GM12878 (cell line): ENCODE results near the gene PTGES3L. TPM values are rescaled to one million over a fixed set of nuclear protein-coding genes. Genes with fewer than 3 reads are reported as not detected.

Experiments
- ATAC-seq: fragments of 200-7000 bp; cut with Tn5 transposase; 3 replicates; pipeline ENCODE4 v1.9.1; 2020; ENCODE audit warnings: mild to moderate bottlenecking, moderate library complexity
- BruUV-seq: library from RNA; stranded (reverse); fragments of 400-500 nt; replicated peaks from 2 replicates; lab custom pipeline; 2021; lab: Mats Ljungman, UMichigan
- CTCF ChIA-PET: fragments of 300-600 bp; sonication (Branson Sonifier 250); formaldehyde crosslinking; extraction: SDS; loops from one replicate; lab custom pipeline; 2021; ENCODE audit warnings: inconsistent platforms; lab: Yijun Ruan, JAX
- POLR2A ChIA-PET: fragments of 350-600 bp; formaldehyde crosslinking; extraction: SDS; loops from one replicate; lab custom pipeline; 2021; ENCODE audit warnings: inconsistent platforms; lab: Charles Lee
- RAD21 ChIA-PET: fragments of 300-600 bp; sonication (Branson Sonifier 250); formaldehyde crosslinking; loops from one replicate; lab custom pipeline; 2023; ENCODE audit warnings: antibody characterized with exemption; ENCODE audit not compliant: unreplicated experiment; lab: Charles Lee
- SMC1A ChIA-PET: fragments of 300-600 bp; sonication (Branson Sonifier 250); formaldehyde crosslinking; loops from one replicate; lab custom pipeline; 2023; ENCODE audit not compliant: unreplicated experiment, uncharacterized antibody; lab: Charles Lee
- DNase-seq: peaks from one replicate; pipeline ENCODE4 v3.0.0-alpha.2; 2011; ENCODE audit warnings: low read depth, low spot score
- FAIRE-seq: peaks from 3 replicates; lab custom pipeline; 2011; peaks lifted over from hg19 to GRCh38; lab: Jason Lieb, UNC
- H2AFZ ChIP-seq: 2 replicates; pipeline ENCODE4 v1.6.0; 2011; ENCODE audit warnings: low read depth, low read length, control low read depth; ENCODE audit not compliant: control insufficient read depth
- H3K27ac ChIP-seq: 2 replicates; pipeline ENCODE4 v1.5.1; 2011; ENCODE audit warnings: control low read depth; ENCODE audit not compliant: control insufficient read depth, insufficient read depth
- H3K27me3 ChIP-seq, 2 experiments: replicated peaks in 1 of 2; 2 replicates each; pipeline versions ENCODE4 v1.6.0 to v1.6.1; 2011; ENCODE audit warnings: low read length in 1 of 2; ENCODE audit not compliant: control insufficient read depth in 2 of 2, insufficient read depth in 2 of 2
- H3K36me3 ChIP-seq, 2 experiments: 2 replicates each; pipeline ENCODE4 v1.5.1; 2011; ENCODE audit warnings: low read length in 1 of 2; ENCODE audit not compliant: control insufficient read depth in 2 of 2, insufficient read depth in 2 of 2
- H3K4me1 ChIP-seq: 2 replicates; pipeline ENCODE4 v1.6.1; 2011; ENCODE audit warnings: mild to moderate bottlenecking, low read length, moderate library complexity, mixed read lengths; ENCODE audit not compliant: control insufficient read depth, insufficient read depth
- H3K4me2 ChIP-seq: 2 replicates; pipeline ENCODE4 v1.6.0; 2011; ENCODE audit warnings: control low read depth; ENCODE audit not compliant: control insufficient read depth, insufficient read depth
- H3K4me3 ChIP-seq: fragments of 200-600 bp; sonication (generic); 2 replicates; pipeline ENCODE4 v1.5.1; 2016
- H3K79me2 ChIP-seq: 2 replicates; pipeline ENCODE4 v1.6.0; 2011; ENCODE audit warnings: low read length; ENCODE audit not compliant: control insufficient read depth, insufficient read depth
- H3K9ac ChIP-seq: 2 replicates; pipeline ENCODE4 v1.8.0; 2011; ENCODE audit warnings: low read length, control low read depth, mixed read lengths; ENCODE audit not compliant: control insufficient read depth, insufficient read depth
- H3K9me3 ChIP-seq: replicated peaks from 3 replicates; pipeline ENCODE4 v1.5.1; 2011; ENCODE audit warnings: mild to moderate bottlenecking, low read length; ENCODE audit not compliant: control insufficient read depth, insufficient read depth
- H4K20me1 ChIP-seq: 2 replicates; pipeline ENCODE4 v1.6.0; 2011; ENCODE audit not compliant: control insufficient read depth, insufficient read depth
- ATF2 ChIP-seq: IDR thresholded peaks from 2 replicates; pipeline ENCODE4 v1.6.1; 2012; ENCODE audit warnings: low read length, inconsistent platforms
- CEBPZ ChIP-seq: fragments of 150-350 bp; IDR thresholded peaks from 2 replicates; pipeline ENCODE4 v1.6.1; 2016; ENCODE audit warnings: low read depth, low read length
- DPF2 ChIP-seq: fragments of 450-650 bp; IDR thresholded peaks from 2 replicates; pipeline ENCODE4 v1.6.1; 2017; ENCODE audit warnings: mild to moderate bottlenecking
- E2F4 ChIP-seq: IDR thresholded peaks from 2 replicates; pipeline ENCODE4 v1.6.1; 2012; ENCODE audit warnings: low read depth, low read length, improper control_type of control experiment
- E4F1 ChIP-seq: fragments of 450-650 bp; IDR thresholded peaks from 2 replicates; pipeline ENCODE4 v1.6.1; 2018; ENCODE audit warnings: borderline replicate concordance, mild to moderate bottlenecking; ENCODE audit not compliant: partially characterized antibody
- FOS ChIP-seq: IDR thresholded peaks from 3 replicates; pipeline ENCODE4 v1.6.1; 2011; ENCODE audit warnings: borderline replicate concordance; ENCODE audit not compliant: insufficient read length; ENCODE audit errors: extremely low read depth
- POLR2AphosphoS2 ChIP-seq: IDR thresholded peaks from 2 replicates; pipeline ENCODE4 v1.6.1; 2011; ENCODE audit warnings: low read depth, mild to moderate bottlenecking, low read length, improper control_type of control experiment, moderate library complexity
- SMARCA5 ChIP-seq: fragments of 450-650 bp; IDR thresholded peaks from 2 replicates; pipeline ENCODE4 v1.6.1; 2017; ENCODE audit warnings: mild to moderate bottlenecking
- WGBS: methylation state at CpG from one replicate; pipeline ENCODE4 v1.1.6; 2016; ENCODE audit warnings: low lambda C conversion rate; ENCODE audit not compliant: insufficient replicate concordance, insufficient coverage; ENCODE audit errors: missing lambda C conversion rate; 5-methylcytosine and 5-hydroxymethylcytosine counted together
- in situ Hi-C: fragments of 300-500 bp; cut with MboI; formaldehyde crosslinking; loops from 9 replicates; pipeline ENCODE4 v1.14.3; 2018; ENCODE audit warnings: mixed read lengths
- intact Hi-C: fragments of 100-400 bp; cut with micrococcal nuclease; formaldehyde crosslinking; loops from one replicate; pipeline ENCODE4 v1.14.2; 2022; ENCODE audit not compliant: unreplicated experiment
- polyA plus RNA-seq, 11 experiments: library from polyadenylated mRNA; depleted of rRNA in 4 of 11; unstranded in 6 of 11; stranded (reverse) in 5 of 11; fragments of >200 nt; fragmentation: Nextera tagmentation in 4 of 11; fragmentation: Illumina TruSeq in 1 of 11; extraction: Ambion mirVana in 4 of 11; extraction: Trizol in 1 of 11; gene quantifications; 1 replicate in 1 of 11; 2 replicates in 10 of 11; pipeline versions ENCODE4 v1.2.1 to v1.2.3, GENCODE V29; 2011 to 2016; ENCODE audit warnings: inconsistent platforms in 2 of 11, missing spikeins in 2 of 11, low read depth in 1 of 11
- total RNA-seq, 4 experiments: library from RNA; depleted of rRNA in 3 of 4; stranded (reverse); fragments of >200 nt in 3 of 4; fragmentation: Illumina TruSeq in 1 of 4; extraction: Trizol in 1 of 4; gene quantifications; 2 replicates each; pipeline versions ENCODE4 v1.2.1 to v1.2.3, GENCODE V29; 2013 to 2021

PTGES3L gene
- total and polyA plus RNA-seq, 10 of the 15 experiments (the other 5 are each of a cell fraction or from before 2014, with no cell fraction given), result 0.11 to 2.3 (median 0.98) TPM

GRCh38 chr17:42991471-42991870, 11.6 kb upstream of the PTGES3L start:
- SMC1A ChIA-PET, result no interaction called here
- Histone ChIP-seq H3K27me3 (no peaks in the 10 kb centered on the region), H3K4me1 (peaks cover 8% of the 10 kb centered on the region), H3K9ac (no peak overlapping the region), H4K20me1 (no peaks in the 10 kb centered on the region), H3K36me3 (peaks cover 13 to 35% of the 10 kb centered on the region in 2 experiments), H3K9me3 (no peaks in the 10 kb centered on the region), H3K79me2 (peaks cover 5% of the 10 kb centered on the region), H2AFZ (no peak overlapping the region), H3K4me3 (no peak overlapping the region), H3K4me2 (no peak overlapping the region)
- BruUV-seq, result no TSS peak
- POLR2A ChIA-PET, result no interaction called here
- intact Hi-C loops, result loop anchor here (10.0 kb wide), 1 partner anchor 147 kb away; the partner anchor contains the start of gene AOC2
- 99% methylated on average over 6 of the region's 6 CpGs for WGBS
- FAIRE-seq, result no peak
- CTCF ChIA-PET, result no interaction called here
- no peak for TF ChIP-seq DPF2
- TF ChIP-seq FOS, result no peak
- no peak for TF ChIP-seq E4F1
- no peak for TF ChIP-seq POLR2AphosphoS2
- no peak for TF ChIP-seq CEBPZ
- TF ChIP-seq E2F4, result no peak
- no peak for TF ChIP-seq ATF2
- no peak for TF ChIP-seq SMARCA5
- TF ChIP-seq, all 136 proteins: peak for 0
- in situ Hi-C loops, result no loop called here
- RAD21 ChIA-PET, result no interaction called here
- DNase-seq, result no peak
- no peak for ATAC-seq
- H3K27ac ChIP-seq, result no peak overlapping the region
